K562 (cell line): Measurements from ENCODE around the gene NBEAL2. TPM values are rescaled to one million over a fixed set of nuclear protein-coding genes. Genes with fewer than 3 reads are reported as not detected.

ENCODE experiments used
- polyA plus RNA-seq, 8 experiments: library from polyadenylated mRNA; depleted of rRNA in 4 of 8; stranded (reverse) in 5 of 8; unstranded in 3 of 8; fragments of >200 nt; fragmentation: Nextera tagmentation in 2 of 8; fragmentation: Illumina TruSeq in 1 of 8; extraction: Ambion mirVana in 2 of 8; extraction: Trizol in 1 of 8; gene quantifications; 2 replicates each; pipeline versions ENCODE4 v1.2.1 to v1.2.3, GENCODE V29; 2011 to 2014; ENCODE audit warnings: inconsistent platforms in 1 of 8, missing spikeins in 1 of 8
- small RNA-seq: library from RNA; depleted of rRNA; stranded (forward); fragments of <200 nt; gene quantifications from one replicate; pipeline ENCODE3, GENCODE V24; 2014
- total RNA-seq, 7 experiments: library from RNA; depleted of rRNA in 6 of 7; stranded (reverse); fragments of >200 nt in 6 of 7; fragmentation: Illumina TruSeq in 2 of 7; extraction: Trizol in 2 of 7; gene quantifications; 2 replicates each; pipeline versions ENCODE4 v1.2.1 to v1.2.3, GENCODE V29; 2011 to 2021; ENCODE audit warnings: low replicate concordance in 1 of 7

NBEAL2 gene
- total and polyA plus RNA-seq, 9 of the 15 experiments (the other 6 are each of a cell fraction or from before 2014, with no cell fraction given): 0.06 to 114 (median 29.6) TPM

Small RNAs within 50 kb of the gene (small RNA-seq; reads per million reads assigned to genes)
- not detected for gene MRPL57P3

Other genes starting within 250 kb of the NBEAL2 start
- gene MYL3, start 116.2 kb upstream of the NBEAL2 start, total RNA-seq (2014; rRNA removed): 0.14 TPM in 1 of 2 replicates, not detected in the other
- not detected in 2 replicates for gene MYL3, start 116.2 kb upstream of the NBEAL2 start, total RNA-seq (2014; rRNA removed; fragmentation: Illumina TruSeq; extraction: Trizol)
- gene MYL3, start 116.2 kb upstream of the NBEAL2 start, total RNA-seq (2015; rRNA removed; fragmentation: Illumina TruSeq; extraction: Trizol): not detected in 2 replicates
- gene MYL3, start 116.2 kb upstream of the NBEAL2 start, total RNA-seq (2021): not detected in 2 replicates
- gene MYL3, start 116.2 kb upstream of the NBEAL2 start, polyA plus RNA-seq (2011; rRNA removed): not detected in 2 replicates
- not detected in 2 replicates for gene MYL3, start 116.2 kb upstream of the NBEAL2 start, polyA plus RNA-seq (2014; fragmentation: Illumina TruSeq; extraction: Trizol)
- under 1 TPM in 1 of 2 experiments, not detected in 1; 0.45 TPM for gene MYL3, start 116.2 kb upstream of the NBEAL2 start, polyA plus RNA-seq (2014; fragmentation: Nextera tagmentation; extraction: Ambion mirVana)
- gene MYL3, start 116.2 kb upstream of the NBEAL2 start, polyA plus RNA-seq (2014; rRNA removed): not detected in 2 replicates
- gene PTH1R, start 101.9 kb upstream of the NBEAL2 start, total RNA-seq (2014; rRNA removed): not detected in 2 replicates
- not detected in 2 replicates for gene PTH1R, start 101.9 kb upstream of the NBEAL2 start, total RNA-seq (2014; rRNA removed; fragmentation: Illumina TruSeq; extraction: Trizol)
- gene PTH1R, start 101.9 kb upstream of the NBEAL2 start, total RNA-seq (2015; rRNA removed; fragmentation: Illumina TruSeq; extraction: Trizol): not detected in 2 replicates
- not detected in 2 replicates for gene PTH1R, start 101.9 kb upstream of the NBEAL2 start, total RNA-seq (2021)
- not detected in 2 replicates for gene PTH1R, start 101.9 kb upstream of the NBEAL2 start, polyA plus RNA-seq (2011; rRNA removed)
- gene PTH1R, start 101.9 kb upstream of the NBEAL2 start, polyA plus RNA-seq (2014; fragmentation: Illumina TruSeq; extraction: Trizol): not detected in 2 replicates
- not detected for gene PTH1R, start 101.9 kb upstream of the NBEAL2 start, polyA plus RNA-seq (2014; fragmentation: Nextera tagmentation; extraction: Ambion mirVana)
- not detected in 2 replicates for gene PTH1R, start 101.9 kb upstream of the NBEAL2 start, polyA plus RNA-seq (2014; rRNA removed)
- gene CCDC12, start 2.9 kb upstream of the NBEAL2 start, total RNA-seq (2014; rRNA removed): 99.0 and 101 TPM in 2 replicates
- gene CCDC12, start 2.9 kb upstream of the NBEAL2 start, total RNA-seq (2014; rRNA removed; fragmentation: Illumina TruSeq; extraction: Trizol): 44.4 and 63.0 TPM in 2 replicates
- 104 and 115 TPM in 2 replicates for gene CCDC12, start 2.9 kb upstream of the NBEAL2 start, total RNA-seq (2015; rRNA removed; fragmentation: Illumina TruSeq; extraction: Trizol)
- gene CCDC12, start 2.9 kb upstream of the NBEAL2 start, total RNA-seq (2021): 75.2 and 86.9 TPM in 2 replicates
- 47.8 and 54.0 TPM in 2 replicates for gene CCDC12, start 2.9 kb upstream of the NBEAL2 start, polyA plus RNA-seq (2011; rRNA removed)
- gene CCDC12, start 2.9 kb upstream of the NBEAL2 start, polyA plus RNA-seq (2014; fragmentation: Illumina TruSeq; extraction: Trizol): 105 and 127 TPM in 2 replicates
- gene CCDC12, start 2.9 kb upstream of the NBEAL2 start, polyA plus RNA-seq (2014; fragmentation: Nextera tagmentation; extraction: Ambion mirVana): 10 to 100 TPM in 1 of 2 experiments, 1 to 10 TPM in 1; 8.9 to 20.9 TPM
- 100 and 201 TPM in 2 replicates for gene CCDC12, start 2.9 kb upstream of the NBEAL2 start, polyA plus RNA-seq (2014; rRNA removed)
- gene SETD2, start 184.4 kb downstream of the NBEAL2 start, total RNA-seq (2014; rRNA removed): 30.0 and 33.6 TPM in 2 replicates
- gene SETD2, start 184.4 kb downstream of the NBEAL2 start, total RNA-seq (2014; rRNA removed; fragmentation: Illumina TruSeq; extraction: Trizol): 43.8 and 47.8 TPM in 2 replicates
- 43.7 and 45.3 TPM in 2 replicates for gene SETD2, start 184.4 kb downstream of the NBEAL2 start, total RNA-seq (2015; rRNA removed; fragmentation: Illumina TruSeq; extraction: Trizol)
- gene SETD2, start 184.4 kb downstream of the NBEAL2 start, total RNA-seq (2021): 39.3 and 39.5 TPM in 2 replicates
- 22.8 and 25.2 TPM in 2 replicates for gene SETD2, start 184.4 kb downstream of the NBEAL2 start, polyA plus RNA-seq (2011; rRNA removed)
- gene SETD2, start 184.4 kb downstream of the NBEAL2 start, polyA plus RNA-seq (2014; fragmentation: Illumina TruSeq; extraction: Trizol): 38.6 and 44.0 TPM in 2 replicates
- 10 to 100 TPM in 1 of 2 experiments, 1 to 10 TPM in 1; 8.2 to 11.0 TPM for gene SETD2, start 184.4 kb downstream of the NBEAL2 start, polyA plus RNA-seq (2014; fragmentation: Nextera tagmentation; extraction: Ambion mirVana)
- 23.0 and 24.6 TPM in 2 replicates for gene SETD2, start 184.4 kb downstream of the NBEAL2 start, polyA plus RNA-seq (2014; rRNA removed)